ENCODE results near the gene SCYGR5. TPM values are rescaled to one million over a fixed set of nuclear protein-coding genes. Genes with fewer than 3 reads are reported as not detected.

SCYGR5 gene
- total RNA-seq, 1 donor from 2014 or later, result not detected

DNA sequence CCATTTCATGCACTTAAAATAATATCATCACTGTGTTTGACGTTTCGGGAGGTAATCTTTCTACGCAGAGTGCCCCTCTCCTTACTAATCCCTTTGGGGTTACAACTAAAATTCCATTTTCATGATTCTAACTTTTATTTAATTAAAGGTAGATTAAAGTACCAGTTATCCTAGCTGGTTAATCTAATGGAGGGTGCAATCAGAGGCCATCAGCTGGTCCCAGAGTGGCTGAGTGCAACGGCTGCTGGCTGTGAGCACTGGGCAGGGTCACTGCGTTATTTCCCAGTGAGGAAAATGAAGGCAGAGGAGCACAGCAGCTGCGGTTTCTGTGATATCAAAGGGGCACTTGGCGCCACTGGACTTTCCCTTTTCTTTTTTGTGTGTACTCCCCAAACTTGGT, 37.2 kb upstream of the SCYGR5 start:
- Mint-ChIP-seq H3K27ac (ENCODE audit: unreplicated experiment) (no peak overlapping the region), H3K4me3 (ENCODE audit: unreplicated experiment) (no peak overlapping the region), H3K36me3 (ENCODE audit: low read depth, unreplicated experiment) (peaks cover 2% of the 10 kb centered on the region), H3K9me3 (ENCODE audit: unreplicated experiment) (no peaks in the 10 kb centered on the region), H3K4me1 (ENCODE audit: low read depth, unreplicated experiment) (no peaks in the 10 kb centered on the region), H3K27me3 (ENCODE audit: low read depth, unreplicated experiment) (no peaks in the 10 kb centered on the region)
- Histone ChIP-seq H3K4me2 (ENCODE audit: low read length) (no peak overlapping the region), H2AFZ (ENCODE audit: low read depth, low read length) (no peak overlapping the region), H3K9me3 (ENCODE audit: insufficient read depth, low read depth, low read length) (no peaks in the 10 kb centered on the region), H3K27ac (ENCODE audit: low read depth, low read length) (no peak overlapping the region), H3K9ac (ENCODE audit: low read length) (no peak overlapping the region), H3K4me1 (ENCODE audit: insufficient read depth, low read length) (no peaks in the 10 kb centered on the region), H3K79me2 (ENCODE audit: insufficient read depth, low read length) (no peaks in the 10 kb centered on the region), H4K20me1 (ENCODE audit: insufficient read depth, low read length) (no peaks in the 10 kb centered on the region), H3K4me3 (ENCODE audit: insufficient read depth, low read depth, low read length) (no peak overlapping the region), H3K27me3 (ENCODE audit: insufficient read depth, low read length) (no peaks in the 10 kb centered on the region), H3K36me3 (ENCODE audit: insufficient read depth, low read length) (no peaks in the 10 kb centered on the region)
- FAIRE-seq (no peak), DNase-seq (ENCODE audit: low read depth) (no peak)
- TF ChIP-seq EZH2 (IDR thresholded peaks at IDR 0.05; ENCODE audit: insufficient read depth, low read length), result no peak
- TF ChIP-seq, protein P1, sequence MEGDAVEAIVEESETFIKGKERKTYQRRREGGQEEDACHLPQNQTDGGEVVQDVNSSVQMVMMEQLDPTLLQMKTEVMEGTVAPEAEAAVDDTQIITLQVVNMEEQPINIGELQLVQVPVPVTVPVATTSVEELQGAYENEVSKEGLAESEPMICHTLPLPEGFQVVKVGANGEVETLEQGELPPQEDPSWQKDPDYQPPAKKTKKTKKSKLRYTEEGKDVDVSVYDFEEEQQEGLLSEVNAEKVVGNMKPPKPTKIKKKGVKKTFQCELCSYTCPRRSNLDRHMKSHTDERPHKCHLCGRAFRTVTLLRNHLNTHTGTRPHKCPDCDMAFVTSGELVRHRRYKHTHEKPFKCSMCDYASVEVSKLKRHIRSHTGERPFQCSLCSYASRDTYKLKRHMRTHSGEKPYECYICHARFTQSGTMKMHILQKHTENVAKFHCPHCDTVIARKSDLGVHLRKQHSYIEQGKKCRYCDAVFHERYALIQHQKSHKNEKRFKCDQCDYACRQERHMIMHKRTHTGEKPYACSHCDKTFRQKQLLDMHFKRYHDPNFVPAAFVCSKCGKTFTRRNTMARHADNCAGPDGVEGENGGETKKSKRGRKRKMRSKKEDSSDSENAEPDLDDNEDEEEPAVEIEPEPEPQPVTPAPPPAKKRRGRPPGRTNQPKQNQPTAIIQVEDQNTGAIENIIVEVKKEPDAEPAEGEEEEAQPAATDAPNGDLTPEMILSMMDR (IDR thresholded peaks at IDR 0.05; ENCODE audit: insufficient read depth, low read depth, low read length), result no peak

DNA sequence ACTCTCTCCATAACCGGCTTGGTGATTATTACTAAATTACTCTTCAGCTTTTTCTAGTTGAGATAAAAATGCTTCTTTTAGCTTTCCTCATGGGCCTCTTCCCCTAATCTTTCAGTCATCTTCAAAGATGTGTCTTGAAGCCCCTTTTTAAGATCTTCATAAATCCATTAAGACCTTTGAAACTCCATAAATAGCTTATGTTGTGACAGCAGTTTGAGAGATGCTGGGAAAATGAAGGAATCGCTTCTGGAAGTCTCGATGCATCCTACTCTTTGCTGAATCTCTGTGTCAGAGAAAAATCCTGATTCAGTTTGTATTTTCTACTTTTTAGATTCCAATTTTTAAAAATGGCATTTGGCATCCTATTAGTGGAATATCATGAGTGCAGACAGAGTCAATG, 36.3 kb upstream of the SCYGR5 start:
- Mint-ChIP-seq H3K27me3 (ENCODE audit: low read depth, unreplicated experiment) (no peaks in the 10 kb centered on the region), H3K27ac (ENCODE audit: unreplicated experiment) (no peak overlapping the region), H3K4me3 (ENCODE audit: unreplicated experiment) (no peak overlapping the region), H3K9me3 (ENCODE audit: unreplicated experiment) (no peaks in the 10 kb centered on the region), H3K4me1 (ENCODE audit: low read depth, unreplicated experiment) (no peaks in the 10 kb centered on the region), H3K36me3 (ENCODE audit: low read depth, unreplicated experiment) (peaks cover 2% of the 10 kb centered on the region)
- no peaks in the 10 kb centered on the region for H3K79me2 ChIP-seq (ENCODE audit: insufficient read depth, low read length)
- H3K4me3 ChIP-seq (ENCODE audit: insufficient read depth, low read depth, low read length), result no peak overlapping the region
- no peaks in the 10 kb centered on the region for H3K4me1 ChIP-seq (ENCODE audit: insufficient read depth, low read length)
- H3K4me2 ChIP-seq (ENCODE audit: low read length), result no peak overlapping the region
- H3K27ac ChIP-seq (ENCODE audit: low read depth, low read length), result no peak overlapping the region
- FAIRE-seq (no peak), DNase-seq (ENCODE audit: low read depth) (no peak)
- no peaks in the 10 kb centered on the region for H3K9me3 ChIP-seq (ENCODE audit: insufficient read depth, low read depth, low read length)
- H3K36me3 ChIP-seq (ENCODE audit: insufficient read depth, low read length), result no peaks in the 10 kb centered on the region
- H4K20me1 ChIP-seq (ENCODE audit: insufficient read depth, low read length), result no peaks in the 10 kb centered on the region
- H2AFZ ChIP-seq (ENCODE audit: low read depth, low read length), result no peak overlapping the region
- TF ChIP-seq, protein P1 (IDR thresholded peaks at IDR 0.05; ENCODE audit: insufficient read depth, low read depth, low read length), result no peak
- TF ChIP-seq EZH2 (IDR thresholded peaks at IDR 0.05; ENCODE audit: insufficient read depth, low read length), result no peak
- no peak overlapping the region for H3K9ac ChIP-seq (ENCODE audit: low read length)
- no peaks in the 10 kb centered on the region for H3K27me3 ChIP-seq (ENCODE audit: insufficient read depth, low read length)

DNA sequence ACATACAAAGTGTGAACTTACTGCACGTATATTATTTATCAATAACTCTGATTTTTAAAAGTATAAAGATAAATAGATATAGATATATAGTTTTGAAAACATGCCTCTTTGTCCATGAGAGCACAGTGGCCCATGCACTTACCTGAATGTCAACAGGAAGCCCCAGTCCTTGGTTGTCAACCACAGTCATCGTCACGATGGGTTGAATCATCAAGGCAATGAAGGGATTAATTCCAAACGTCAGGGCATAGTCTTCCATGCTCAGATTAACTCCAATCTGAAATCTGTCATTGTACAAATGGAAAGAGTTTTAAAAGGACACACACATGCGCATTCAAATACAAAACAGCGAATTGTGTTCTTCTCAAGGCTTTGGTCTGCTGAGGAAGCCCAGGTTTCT, 33.8 kb upstream of the SCYGR5 start:
- FAIRE-seq (no peak), DNase-seq (ENCODE audit: low read depth) (no peak)
- H3K4me1 ChIP-seq (ENCODE audit: insufficient read depth, low read length), result no peaks in the 10 kb centered on the region
- TF ChIP-seq EZH2 (IDR thresholded peaks at IDR 0.05; ENCODE audit: insufficient read depth, low read length), result no peak
- TF ChIP-seq, protein P1 (IDR thresholded peaks at IDR 0.05; ENCODE audit: insufficient read depth, low read depth, low read length), result no peak
- no peak overlapping the region for H3K4me3 ChIP-seq (ENCODE audit: insufficient read depth, low read depth, low read length)
- Mint-ChIP-seq H3K9me3 (ENCODE audit: unreplicated experiment) (no peaks in the 10 kb centered on the region), H3K36me3 (ENCODE audit: low read depth, unreplicated experiment) (no peaks in the 10 kb centered on the region), H3K27me3 (ENCODE audit: low read depth, unreplicated experiment) (no peaks in the 10 kb centered on the region), H3K4me3 (ENCODE audit: unreplicated experiment) (no peak overlapping the region), H3K4me1 (ENCODE audit: low read depth, unreplicated experiment) (no peaks in the 10 kb centered on the region), H3K27ac (ENCODE audit: unreplicated experiment) (no peak overlapping the region)
- no peaks in the 10 kb centered on the region for H3K9me3 ChIP-seq (ENCODE audit: insufficient read depth, low read depth, low read length)
- H3K4me2 ChIP-seq (ENCODE audit: low read length), result no peak overlapping the region
- H3K79me2 ChIP-seq (ENCODE audit: insufficient read depth, low read length), result no peaks in the 10 kb centered on the region
- H3K27ac ChIP-seq (ENCODE audit: low read depth, low read length), result no peak overlapping the region
- H3K27me3 ChIP-seq (ENCODE audit: insufficient read depth, low read length), result no peaks in the 10 kb centered on the region
- H4K20me1 ChIP-seq (ENCODE audit: insufficient read depth, low read length), result no peaks in the 10 kb centered on the region
- H3K36me3 ChIP-seq (ENCODE audit: insufficient read depth, low read length), result no peaks in the 10 kb centered on the region
- H3K9ac ChIP-seq (ENCODE audit: low read length), result no peak overlapping the region
- no peak overlapping the region for H2AFZ ChIP-seq (ENCODE audit: low read depth, low read length)
